ENCODE results near the gene PFKL.

GRCh38 chr21:44347911-44348451 lies 48.1 kb downstream of the PFKL start:
- no peak for TF ChIP-seq KDM5A (IDR thresholded peaks at IDR 0.05)
- TF ChIP-seq MAX (IDR thresholded peaks at IDR 0.05): no peak
- TF ChIP-seq POLR2A (IDR thresholded peaks at IDR 0.05; ENCODE audit: low read length): no peak
- no peak for TF ChIP-seq ELK1 (IDR thresholded peaks at IDR 0.05; ENCODE audit: low read depth, low read length)
- TF ChIP-seq EP300 (IDR thresholded peaks at IDR 0.05): no peak
- no peak for TF ChIP-seq REST (IDR thresholded peaks at IDR 0.05)
- TF ChIP-seq JUN (IDR thresholded peaks at IDR 0.05): no peak
- TF ChIP-seq CTCF (IDR thresholded peaks at IDR 0.05): no peak
- no peak for TF ChIP-seq CHD2 (IDR thresholded peaks at IDR 0.05; ENCODE audit: low read length, partially characterized antibody)
